ENCODE results near the gene UBASH3B.

Gene UBASH3B

GRCh38 chr11:122763108-122763507 lies 107.6 kb downstream of the UBASH3B start:
- TF ChIP-seq CTCF (IDR thresholded peaks at IDR 0.05; ENCODE audit: low read length) (no peak), EZH2phosphoT487 (IDR thresholded peaks at IDR 0.05; ENCODE audit: low read length) (no peak), EZH2 (optimal IDR thresholded peaks at IDR 0.05; ENCODE audit: low read depth, low read length) (no peak)
- no peak for DNase-seq
- H2AFZ ChIP-seq (ENCODE audit: low read length): no peak overlapping the region
- H3K4me3 ChIP-seq (ENCODE audit: low read length): no peak overlapping the region
- H3F3A ChIP-seq (ENCODE audit: insufficient read depth, low read length): no peaks in the 10 kb centered on the region
- no peak overlapping the region for H3K9ac ChIP-seq (ENCODE audit: low read length)
- no peaks in the 10 kb centered on the region for H3K27me3 ChIP-seq (replicated peaks; ENCODE audit: insufficient read depth, low read length)
- no peak overlapping the region for H3K27ac ChIP-seq (ENCODE audit: low read length)
- H4K20me1 ChIP-seq (ENCODE audit: insufficient read depth, low read length): no peaks in the 10 kb centered on the region
- no peaks in the 10 kb centered on the region for H3K79me2 ChIP-seq (ENCODE audit: low read length)
- no peaks in the 10 kb centered on the region for H3K9me3 ChIP-seq (replicated peaks; ENCODE audit: insufficient read depth, low read length)
- H3K4me2 ChIP-seq (ENCODE audit: low read depth, low read length): no peak overlapping the region
- H3K9me2 ChIP-seq (replicated peaks; ENCODE audit: insufficient read depth, low read length): no peaks in the 10 kb centered on the region
- H3K4me1 ChIP-seq (ENCODE audit: low read length): no peaks in the 10 kb centered on the region
- H3K36me3 ChIP-seq (replicated peaks; ENCODE audit: insufficient read depth, low read length): no peaks in the 10 kb centered on the region

- Histone ChIP-seq H3K4me2 (ENCODE audit: low read depth, low read length) (no peak overlapping the region), H3K9me2 (replicated peaks; ENCODE audit: insufficient read depth, low read length) (no peaks in the 10 kb centered on the region), H3F3A (ENCODE audit: insufficient read depth, low read length) (no peaks in the 10 kb centered on the region), H3K9me3 (replicated peaks; ENCODE audit: insufficient read depth, low read length) (no peaks in the 10 kb centered on the region), H3K9ac (ENCODE audit: low read length) (no peak overlapping the region), H3K27ac (ENCODE audit: low read length) (no peak overlapping the region), H3K4me3 (ENCODE audit: low read length) (no peak overlapping the region), H3K79me2 (ENCODE audit: low read length) (no peaks in the 10 kb centered on the region), H3K36me3 (replicated peaks; ENCODE audit: insufficient read depth, low read length) (no peaks in the 10 kb centered on the region), H2AFZ (ENCODE audit: low read length) (no peak overlapping the region), H3K27me3 (replicated peaks; ENCODE audit: insufficient read depth, low read length) (no peaks in the 10 kb centered on the region), H4K20me1 (ENCODE audit: insufficient read depth, low read length) (no peaks in the 10 kb centered on the region), H3K4me1 (ENCODE audit: low read length) (no peaks in the 10 kb centered on the region)
- DNase-seq: no peak
- TF ChIP-seq CTCF (IDR thresholded peaks at IDR 0.05; ENCODE audit: low read length): no peak
- no peak for TF ChIP-seq EZH2phosphoT487 (IDR thresholded peaks at IDR 0.05; ENCODE audit: low read length)
- TF ChIP-seq EZH2 (optimal IDR thresholded peaks at IDR 0.05; ENCODE audit: low read depth, low read length): no peak
Observed at GRCh38 chr11:122764371-122765090, 109.0 kb downstream of the UBASH3B start.

GRCh38 chr11:122765487-122766131 lies 110.1 kb downstream of the UBASH3B start:
- Histone ChIP-seq H3K4me1 (ENCODE audit: low read length) (no peaks in the 10 kb centered on the region), H3K9me3 (replicated peaks; ENCODE audit: insufficient read depth, low read length) (no peaks in the 10 kb centered on the region), H2AFZ (ENCODE audit: low read length) (no peak overlapping the region), H3K36me3 (replicated peaks; ENCODE audit: insufficient read depth, low read length) (no peaks in the 10 kb centered on the region), H4K20me1 (ENCODE audit: insufficient read depth, low read length) (no peaks in the 10 kb centered on the region), H3K79me2 (ENCODE audit: low read length) (no peaks in the 10 kb centered on the region), H3F3A (ENCODE audit: insufficient read depth, low read length) (no peaks in the 10 kb centered on the region), H3K4me2 (ENCODE audit: low read depth, low read length) (no peak overlapping the region), H3K27me3 (replicated peaks; ENCODE audit: insufficient read depth, low read length) (no peaks in the 10 kb centered on the region), H3K9me2 (replicated peaks; ENCODE audit: insufficient read depth, low read length) (no peaks in the 10 kb centered on the region), H3K9ac (ENCODE audit: low read length) (no peak overlapping the region), H3K4me3 (ENCODE audit: low read length) (no peak overlapping the region), H3K27ac (ENCODE audit: low read length) (no peak overlapping the region)
- TF ChIP-seq EZH2phosphoT487 (IDR thresholded peaks at IDR 0.05; ENCODE audit: low read length) (no peak), CTCF (IDR thresholded peaks at IDR 0.05; ENCODE audit: low read length) (no peak), EZH2 (optimal IDR thresholded peaks at IDR 0.05; ENCODE audit: low read depth, low read length) (no peak)
- no peak for DNase-seq

Data from MM.1S (cell line).